Measurements from ENCODE around the gene MICAL3.

GRCh38 chr22:17982572-17983141, 41.7 kb downstream of the MICAL3 start:
- no peak for TF ChIP-seq POLR2A (conservative IDR thresholded peaks at IDR 0.05)
- no peak for TF ChIP-seq GTF3C2 (IDR thresholded peaks at IDR 0.05; ENCODE audit: borderline replicate concordance, extremely low read depth, insufficient read length)
- no peak for TF ChIP-seq PHF8 (IDR thresholded peaks at IDR 0.05; ENCODE audit: borderline replicate concordance, low read length)
- no peak for TF ChIP-seq RFX5 (IDR thresholded peaks at IDR 0.05; ENCODE audit: low read depth, low read length)
- no peak for TF ChIP-seq BRCA1 (IDR thresholded peaks at IDR 0.05)
- TF ChIP-seq BRCA1 (CRISPR knock-in tag; IDR thresholded peaks at IDR 0.05): no peak
- no peak for TF ChIP-seq PRPF4 (IDR thresholded peaks at IDR 0.05; ENCODE audit: insufficient read depth, low read depth, low read length, poor library complexity, severe bottlenecking)

All from K562 (cell line).